GM10266 (cell line): ENCODE data around the gene P2RX4.

Source experiments
- DNase-seq: peaks from one replicate; pipeline ENCODE4 v3.0.0; 2012; ENCODE audit errors: extremely low spot score
- TF ChIP-seq, protein P1 (sequence below): IDR thresholded peaks from 2 replicates; pipeline ENCODE4 v1.5.1; 2012; ENCODE audit warnings: mild to moderate bottlenecking, low read depth; ENCODE audit not compliant: control insufficient read depth, insufficient read depth; ENCODE audit errors: missing control alignments

The P2RX4 gene

DNA sequence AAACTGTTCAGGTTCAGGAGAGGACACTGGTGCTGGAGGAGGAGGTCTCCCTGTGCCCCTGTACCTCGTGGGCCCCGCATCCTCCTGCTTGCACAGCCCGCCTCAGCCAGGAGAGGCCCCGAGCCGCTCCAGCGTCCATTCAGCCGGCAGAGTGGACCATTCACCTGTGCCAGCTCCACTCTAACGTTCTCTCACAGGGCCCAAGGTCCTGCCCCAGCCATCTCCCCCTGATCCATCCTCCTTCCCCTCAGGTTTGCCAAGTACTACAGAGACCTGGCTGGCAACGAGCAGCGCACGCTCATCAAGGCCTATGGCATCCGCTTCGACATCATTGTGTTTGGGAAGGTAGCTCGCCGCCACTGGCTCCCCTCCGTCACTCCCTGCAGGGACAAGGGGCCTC lies 22.2 kb downstream of the P2RX4 start:
- TF ChIP-seq, protein P1, sequence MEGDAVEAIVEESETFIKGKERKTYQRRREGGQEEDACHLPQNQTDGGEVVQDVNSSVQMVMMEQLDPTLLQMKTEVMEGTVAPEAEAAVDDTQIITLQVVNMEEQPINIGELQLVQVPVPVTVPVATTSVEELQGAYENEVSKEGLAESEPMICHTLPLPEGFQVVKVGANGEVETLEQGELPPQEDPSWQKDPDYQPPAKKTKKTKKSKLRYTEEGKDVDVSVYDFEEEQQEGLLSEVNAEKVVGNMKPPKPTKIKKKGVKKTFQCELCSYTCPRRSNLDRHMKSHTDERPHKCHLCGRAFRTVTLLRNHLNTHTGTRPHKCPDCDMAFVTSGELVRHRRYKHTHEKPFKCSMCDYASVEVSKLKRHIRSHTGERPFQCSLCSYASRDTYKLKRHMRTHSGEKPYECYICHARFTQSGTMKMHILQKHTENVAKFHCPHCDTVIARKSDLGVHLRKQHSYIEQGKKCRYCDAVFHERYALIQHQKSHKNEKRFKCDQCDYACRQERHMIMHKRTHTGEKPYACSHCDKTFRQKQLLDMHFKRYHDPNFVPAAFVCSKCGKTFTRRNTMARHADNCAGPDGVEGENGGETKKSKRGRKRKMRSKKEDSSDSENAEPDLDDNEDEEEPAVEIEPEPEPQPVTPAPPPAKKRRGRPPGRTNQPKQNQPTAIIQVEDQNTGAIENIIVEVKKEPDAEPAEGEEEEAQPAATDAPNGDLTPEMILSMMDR = no peak
- no peak for DNase-seq

DNA sequence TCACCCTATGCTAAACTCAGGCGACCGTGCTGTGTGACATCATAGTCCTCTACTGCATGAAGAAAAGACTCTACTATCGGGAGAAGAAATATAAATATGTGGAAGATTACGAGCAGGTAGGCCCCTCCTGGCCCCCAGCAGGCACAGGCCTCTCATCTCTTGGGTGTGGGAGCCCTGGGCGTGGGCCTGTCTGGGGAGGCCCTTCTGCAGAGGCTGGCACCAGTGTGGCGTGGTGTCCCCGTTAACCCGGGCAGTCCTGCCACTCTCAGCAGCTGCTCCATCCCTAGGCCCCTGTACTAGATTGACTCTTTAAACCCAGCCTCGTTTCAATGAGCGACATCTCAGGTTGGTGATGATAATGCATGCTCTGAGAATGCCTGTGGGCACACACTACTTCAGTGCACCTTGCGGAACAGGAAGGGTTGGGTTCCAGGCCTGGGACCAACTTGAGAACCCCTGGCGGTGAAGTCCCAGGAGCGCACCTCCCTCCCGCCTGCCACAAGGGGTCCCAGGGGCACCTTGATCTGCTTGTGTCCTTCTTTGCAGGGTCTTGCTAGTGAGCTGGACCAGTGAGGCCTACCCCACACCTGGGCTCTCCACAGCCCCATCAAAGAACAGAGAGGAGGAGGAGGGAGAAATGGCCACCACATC lies 23.2 kb downstream of the P2RX4 start:
- TF ChIP-seq, protein P1 = no peak
- no peak for DNase-seq

DNA sequence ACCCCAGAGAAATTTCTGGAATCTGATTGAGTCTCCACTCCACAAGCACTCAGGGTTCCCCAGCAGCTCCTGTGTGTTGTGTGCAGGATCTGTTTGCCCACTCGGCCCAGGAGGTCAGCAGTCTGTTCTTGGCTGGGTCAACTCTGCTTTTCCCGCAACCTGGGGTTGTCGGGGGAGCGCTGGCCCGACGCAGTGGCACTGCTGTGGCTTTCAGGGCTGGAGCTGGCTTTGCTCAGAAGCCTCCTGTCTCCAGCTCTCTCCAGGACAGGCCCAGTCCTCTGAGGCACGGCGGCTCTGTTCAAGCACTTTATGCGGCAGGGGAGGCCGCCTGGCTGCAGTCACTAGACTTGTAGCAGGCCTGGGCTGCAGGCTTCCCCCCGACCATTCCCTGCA lies 23.7 kb downstream of the P2RX4 start:
- TF ChIP-seq, protein P1 = no peak
- no peak for DNase-seq

DNA sequence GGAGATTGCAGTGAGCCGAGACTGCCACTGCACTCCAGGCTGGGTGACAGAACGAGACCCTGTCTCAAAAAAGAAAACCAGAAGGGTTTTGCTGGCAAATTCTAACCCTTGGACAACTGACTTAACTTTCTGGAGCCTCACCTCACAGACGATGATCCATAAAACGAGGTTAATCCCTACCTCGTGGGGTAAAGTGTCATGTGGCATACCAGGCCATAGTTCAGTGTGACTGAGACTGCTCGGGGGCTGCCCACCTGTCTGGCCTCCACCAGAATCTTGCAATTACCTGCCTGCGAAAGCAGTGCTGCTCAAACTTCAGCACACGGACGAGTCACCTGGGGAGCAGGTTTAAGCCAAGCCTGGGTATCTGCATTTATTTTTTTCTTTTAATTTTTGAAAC lies 26.8 kb downstream of the P2RX4 start:
- TF ChIP-seq, protein P1 = no peak
- no peak for DNase-seq

DNA sequence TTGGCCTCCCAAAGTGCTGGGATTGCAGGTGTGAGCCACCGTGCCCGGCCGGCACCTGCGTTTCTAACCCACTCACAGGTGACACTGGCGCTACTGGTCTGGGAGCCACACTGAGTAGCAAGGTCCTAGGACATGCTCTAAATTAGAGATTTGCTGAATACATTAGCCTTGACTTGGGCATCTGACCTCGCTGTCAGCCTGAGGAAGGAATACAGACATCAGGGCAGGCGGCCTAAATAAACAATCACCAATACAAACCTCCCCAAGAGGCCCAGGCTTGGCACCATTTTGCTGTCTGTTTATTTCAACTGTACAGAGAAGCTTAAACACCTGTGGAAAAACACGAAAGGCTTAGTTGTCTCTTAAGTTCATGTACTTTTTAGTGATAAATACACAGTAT lies 27.5 kb downstream of the P2RX4 start:
- no peak for DNase-seq
- TF ChIP-seq, protein P1 = no peak

DNA sequence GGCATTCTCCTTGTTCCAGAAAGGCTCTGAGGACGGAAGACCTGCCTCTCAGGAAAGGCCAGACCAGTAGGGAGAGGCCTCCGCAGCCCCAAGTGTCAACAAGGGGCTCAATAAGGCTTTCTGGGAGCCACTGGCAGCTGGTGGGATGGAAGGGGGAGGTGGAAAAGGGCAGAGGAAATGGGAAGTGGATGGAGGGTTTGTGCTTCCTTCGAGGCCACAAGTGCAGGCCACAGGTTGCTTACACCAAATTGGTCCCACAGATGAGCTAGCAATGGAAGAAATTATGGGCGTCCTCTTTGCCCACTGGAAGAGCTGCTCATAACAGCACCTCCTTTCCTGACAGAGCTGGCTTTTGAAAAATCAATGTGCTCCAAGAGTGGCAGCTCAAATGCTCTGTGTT lies 28.2 kb downstream of the P2RX4 start:
- TF ChIP-seq, protein P1 = no peak
- no peak for DNase-seq

DNA sequence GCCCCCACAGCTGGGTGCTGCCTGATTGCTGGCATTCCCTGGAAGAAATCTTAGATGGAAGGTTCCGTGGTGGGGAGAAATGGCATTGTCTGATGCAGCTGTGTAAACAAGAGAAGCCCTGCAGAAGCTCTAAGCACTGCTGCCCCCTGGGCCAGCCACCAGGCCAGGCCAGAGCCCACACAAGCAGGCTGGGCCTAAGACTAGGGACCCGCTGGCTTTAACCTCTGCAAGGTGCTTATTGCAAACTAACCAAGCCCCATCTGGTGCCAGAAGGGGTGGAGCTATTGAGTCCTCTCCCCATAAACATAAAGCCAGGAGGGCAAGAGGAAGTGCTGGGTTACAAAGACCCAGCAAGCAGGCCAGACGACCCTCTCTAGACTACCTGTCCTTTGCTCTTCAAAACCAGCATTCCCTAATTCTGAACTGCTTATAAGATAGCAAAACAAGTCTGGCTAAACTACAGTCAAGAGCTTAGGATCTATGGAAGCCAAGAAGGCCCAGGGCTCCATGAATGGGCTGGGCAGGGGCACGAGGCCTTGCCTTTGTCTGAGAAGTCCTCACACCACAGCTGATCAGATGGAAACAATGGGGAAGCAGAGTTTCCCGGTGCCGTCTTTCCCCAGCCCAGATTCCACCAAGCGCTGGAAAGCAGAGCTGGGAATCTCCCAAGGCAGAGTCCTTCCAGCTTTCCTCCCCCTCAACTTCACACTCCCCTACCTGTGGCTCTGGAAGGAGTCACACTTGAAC lies 28.8 kb downstream of the P2RX4 start:
- DNase-seq = no peak
- TF ChIP-seq, protein P1 = no peak
